NOMO-1 treated with dmso at 0.1 percent for 144 hours (cell line): ENCODE measurements around the gene MAGEA9B.
A peak's percentile ranks its signal among the peaks of the same experiment; 100 is the strongest.
"Not testable (repeated sequence)": the region's sequence is repeated elsewhere in the genome, so short reads cannot be mapped to it uniquely, and the experiment has no call there.

ENCODE experiments used
- DNase-seq: peaks from one replicate; lab custom pipeline; 2025; ENCODE audit not compliant: unreplicated experiment; lab: John Stamatoyannopoulos, UW

Gene MAGEA9B

GRCh38 chrX:149572743-149573142 lies 14.5 kb downstream of the MAGEA9B start:
- DNase-seq: no peak

GRCh38 chrX:149571770-149572169 lies 15.5 kb downstream of the MAGEA9B start:
- DNase-seq: no peak

GRCh38 chrX:149570668-149571067 lies 16.6 kb downstream of the MAGEA9B start:
- DNase-seq: no peak

- no peak for DNase-seq
Observed at GRCh38 chrX:149569770-149570169, 17.5 kb downstream of the MAGEA9B start.

GRCh38 chrX:149568701-149569296 lies 18.5 kb downstream of the MAGEA9B start:
- no peak for DNase-seq

GRCh38 chrX:149567621-149568417 lies 19.4 kb downstream of the MAGEA9B start:
- no peak for DNase-seq

GRCh38 chrX:149563359-149563758 lies 23.9 kb downstream of the MAGEA9B start:
- DNase-seq: no peak

GRCh38 chrX:149555251-149555650 lies 32.0 kb downstream of the MAGEA9B start:
- DNase-seq: not testable (repeated sequence)

GRCh38 chrX:149551939-149552248 lies 35.4 kb downstream of the MAGEA9B start:
- not testable (repeated sequence) for DNase-seq

- DNase-seq: not testable (repeated sequence)
Observed at GRCh38 chrX:149551245-149551938, 35.9 kb downstream of the MAGEA9B start.

- DNase-seq: not testable (repeated sequence)
Observed at GRCh38 chrX:149550454-149550853, 36.8 kb downstream of the MAGEA9B start.

GRCh38 chrX:149549701-149550100 lies 37.6 kb downstream of the MAGEA9B start, which contains the start of gene HSFX3:
Gene HSFX3, minus strand, starts transcription at chrX:149549924. Its CDS starts 72 bp downstream, at chrX:149549852.
- not testable (repeated sequence) for DNase-seq

- not testable (repeated sequence) for DNase-seq
Observed at GRCh38 chrX:149547782-149548181, 39.5 kb downstream of the MAGEA9B start.

GRCh38 chrX:149546962-149547361 lies 40.3 kb downstream of the MAGEA9B start:
- DNase-seq: not testable (repeated sequence)

GRCh38 chrX:149545545-149546543 lies 41.4 kb downstream of the MAGEA9B start:
- DNase-seq: not testable (repeated sequence)

GRCh38 chrX:149541521-149542047 lies 45.7 kb downstream of the MAGEA9B start:
- no peak for DNase-seq

- peak; percentile 90 for DNase-seq
Observed at GRCh38 chrX:149540621-149541520, 46.4 kb downstream of the MAGEA9B start, which contains the start of gene EOLA1. Gene EOLA1, plus strand, starts transcription at chrX:149541012. Its CDS starts 4,619 bp downstream, at chrX:149545631.

- no peak for DNase-seq
Observed at GRCh38 chrX:149540131-149540620, 47.1 kb downstream of the MAGEA9B start.
